Measurements from ENCODE around the gene ABLIM2.
A peak's percentile ranks its signal among the peaks of the same experiment; 100 is the strongest.

Gene ABLIM2

DNA sequence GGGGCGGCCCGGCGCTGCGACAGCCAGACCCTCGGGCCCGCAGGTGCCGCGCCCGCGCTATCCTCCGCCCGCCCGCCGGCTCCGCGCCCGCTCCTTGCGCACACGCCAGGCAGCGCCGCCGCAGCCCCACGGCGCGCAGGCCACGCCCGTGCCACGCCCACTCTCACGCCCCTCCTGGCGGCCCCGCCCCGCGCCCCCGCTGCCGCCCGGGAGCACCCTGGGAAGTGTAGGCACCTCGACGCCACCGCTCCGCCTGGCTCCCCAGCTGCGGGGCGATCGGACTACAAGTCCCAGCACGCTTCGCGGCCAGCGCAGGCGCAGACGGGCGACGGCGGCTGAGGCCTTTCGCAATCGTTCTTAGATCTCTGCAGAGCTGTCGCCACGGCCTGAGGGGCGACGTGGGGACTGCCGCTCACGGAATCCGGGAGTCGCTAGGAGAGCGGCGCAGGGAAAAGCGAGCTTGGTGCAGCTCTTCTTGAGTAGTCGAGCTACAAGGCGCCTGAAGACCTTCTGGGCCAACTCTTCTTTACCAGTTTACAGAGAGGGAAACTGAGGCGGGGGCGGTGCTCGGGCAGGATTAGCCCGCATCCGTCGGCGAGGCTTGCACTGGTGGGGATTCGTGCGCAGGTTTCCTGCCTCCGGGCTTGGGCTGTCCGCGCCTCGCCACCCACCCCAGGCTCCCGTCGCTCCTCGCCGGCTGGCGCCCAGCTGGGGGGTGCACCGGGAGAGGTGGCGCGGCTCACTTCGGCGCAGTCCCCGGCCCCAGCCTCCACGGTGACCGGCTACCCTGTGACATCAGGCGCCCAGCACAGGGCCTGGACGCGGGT is at the start of gene ABLIM2:
Gene ABLIM2, minus strand, starts transcription at position 104 of the 827 bp plus-strand sequence. CDS start 124 bp downstream, outside the sequence.
- DNase-seq, result peak; percentile 95

- DNase-seq, result no peak
Measured at GRCh38 chr4:8207314-8207713, 48.7 kb upstream of the ABLIM2 start.

DNA sequence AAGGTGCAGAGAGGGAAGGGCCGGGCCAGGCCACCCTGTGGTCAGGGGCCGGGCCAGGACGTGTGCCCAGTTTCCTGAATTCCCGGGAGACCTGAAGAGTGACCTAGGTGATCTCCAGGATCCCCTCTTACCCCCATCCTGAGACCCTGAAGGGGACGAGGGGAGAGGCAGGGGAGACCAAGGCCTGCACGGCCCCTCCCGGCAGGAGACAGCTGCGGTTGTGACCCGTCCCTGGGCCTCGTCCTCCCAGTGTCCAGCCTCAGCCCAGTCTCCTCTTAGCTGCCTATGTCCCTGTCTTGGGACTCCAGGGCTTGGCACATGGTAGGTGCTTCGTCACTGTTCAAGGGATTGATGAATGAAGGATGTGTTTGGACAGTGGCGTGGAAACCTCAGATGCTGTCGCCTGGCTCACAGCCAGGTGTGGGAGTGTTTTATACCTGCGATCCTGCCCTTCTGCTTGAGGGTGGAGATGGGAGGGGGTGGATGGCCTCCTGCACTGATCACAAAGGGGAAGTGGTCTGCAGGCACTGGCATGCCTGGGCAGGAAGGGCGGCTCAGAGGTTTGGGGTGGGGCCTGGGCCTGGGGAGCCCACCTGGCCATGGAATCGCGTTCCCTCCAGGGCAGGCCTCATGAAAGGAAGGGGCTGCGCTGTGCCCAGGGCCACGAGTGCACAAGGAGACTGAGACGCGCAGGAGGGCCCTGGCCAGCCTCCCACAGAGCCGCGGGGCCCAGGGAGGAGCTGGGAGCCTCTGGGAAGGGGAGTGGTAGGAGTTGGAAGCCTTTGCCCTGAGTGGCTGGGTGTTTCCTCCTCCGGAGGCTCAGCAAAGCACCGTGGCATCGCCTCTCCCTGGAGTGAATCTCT is 47.4 kb upstream of the ABLIM2 start:
- no peak for DNase-seq

GRCh38 chr4:8205241-8205707 is 46.7 kb upstream of the ABLIM2 start:
- no peak for DNase-seq

- no peak for DNase-seq
Measured at GRCh38 chr4:8204576-8205227, 46.1 kb upstream of the ABLIM2 start.

- DNase-seq, result no peak
Measured at GRCh38 chr4:8203817-8204216, 45.2 kb upstream of the ABLIM2 start.

DNA sequence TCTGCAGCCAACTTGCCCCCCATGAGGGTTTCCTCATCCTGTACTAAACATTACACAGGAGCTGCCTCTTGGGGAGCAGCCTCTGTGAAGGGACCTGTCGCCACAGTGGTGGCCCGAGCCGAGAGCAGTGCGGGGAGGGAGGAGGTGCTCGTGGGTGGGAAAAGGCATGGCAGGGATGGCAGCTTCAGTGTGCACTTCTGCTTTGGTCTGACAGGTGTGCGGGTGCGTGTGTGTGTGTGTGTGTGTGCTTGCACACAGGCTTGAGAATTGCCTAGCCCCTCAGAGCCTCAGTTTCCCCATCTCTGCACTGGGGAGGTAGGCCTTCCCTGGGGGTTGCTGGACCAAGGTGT is 44.4 kb upstream of the ABLIM2 start:
- DNase-seq, result no peak

DNA sequence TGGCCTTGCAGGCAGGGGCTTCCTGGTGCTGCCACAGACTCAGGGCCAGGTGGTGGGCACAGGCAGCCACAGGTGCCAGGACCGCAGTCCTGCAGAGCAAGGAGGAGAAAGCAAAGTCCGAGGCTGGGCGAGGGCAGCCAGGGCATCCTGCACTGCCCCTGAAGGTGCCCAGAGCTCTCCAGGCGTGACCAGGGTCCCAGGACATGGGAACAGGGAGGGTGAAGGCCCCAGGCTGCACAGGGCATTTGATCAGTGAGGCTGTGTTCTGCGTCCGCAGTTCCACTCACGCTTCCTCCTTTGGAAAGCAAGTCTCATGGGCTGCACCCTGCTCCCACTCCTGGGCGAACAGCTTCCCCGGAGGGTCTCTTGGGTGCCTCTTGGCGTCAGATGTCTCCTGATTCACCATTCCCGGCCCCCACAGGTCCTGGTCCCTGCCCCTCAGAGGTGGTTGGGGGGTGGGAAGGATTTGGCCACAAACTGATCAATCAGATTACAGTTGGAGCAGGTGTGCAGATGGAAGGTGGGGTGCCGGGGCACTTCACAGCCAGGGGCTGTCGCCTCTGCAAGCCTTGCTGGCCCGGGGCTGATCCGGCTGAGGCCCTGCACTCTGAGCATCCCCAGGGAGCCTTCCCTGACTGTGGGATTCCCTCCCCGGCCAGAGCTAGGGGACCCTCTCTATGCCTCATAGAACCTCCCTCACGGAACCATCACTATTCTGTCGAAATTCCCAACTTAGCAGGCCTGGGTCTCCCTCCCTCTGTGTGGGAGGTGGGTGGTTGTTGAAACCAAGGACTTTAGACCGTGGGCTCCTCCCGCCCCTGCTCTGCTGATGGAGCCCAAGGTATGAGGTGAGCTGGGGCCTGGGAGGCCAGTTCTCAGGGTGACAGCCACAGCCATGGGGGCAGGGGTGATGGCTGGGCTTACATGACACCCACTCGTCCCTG is 43.8 kb upstream of the ABLIM2 start:
- DNase-seq, result no peak

DNA sequence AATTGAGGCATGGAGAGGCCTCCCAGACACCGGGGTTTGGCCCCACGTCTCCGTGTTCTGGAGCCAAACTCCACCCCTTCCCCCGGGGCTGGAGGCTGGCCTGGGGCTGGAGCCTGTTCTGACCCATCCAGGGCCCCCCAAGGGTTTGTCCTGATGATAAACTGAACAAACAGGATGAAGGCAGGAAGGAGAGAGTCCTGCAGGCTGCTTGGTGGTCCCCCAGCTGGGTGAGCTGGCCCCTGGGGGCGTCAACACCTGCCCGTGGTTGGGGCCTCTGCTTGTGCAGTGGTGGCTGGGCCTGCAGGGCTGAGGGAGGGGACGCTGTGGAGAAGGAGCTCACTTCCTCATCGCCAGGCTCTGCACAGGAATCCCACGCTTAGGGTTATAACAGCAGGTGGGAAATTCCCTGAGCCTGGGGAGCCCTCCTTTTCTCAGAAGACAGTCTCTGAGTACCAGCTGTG is 42.7 kb upstream of the ABLIM2 start:
- DNase-seq, result no peak

DNA sequence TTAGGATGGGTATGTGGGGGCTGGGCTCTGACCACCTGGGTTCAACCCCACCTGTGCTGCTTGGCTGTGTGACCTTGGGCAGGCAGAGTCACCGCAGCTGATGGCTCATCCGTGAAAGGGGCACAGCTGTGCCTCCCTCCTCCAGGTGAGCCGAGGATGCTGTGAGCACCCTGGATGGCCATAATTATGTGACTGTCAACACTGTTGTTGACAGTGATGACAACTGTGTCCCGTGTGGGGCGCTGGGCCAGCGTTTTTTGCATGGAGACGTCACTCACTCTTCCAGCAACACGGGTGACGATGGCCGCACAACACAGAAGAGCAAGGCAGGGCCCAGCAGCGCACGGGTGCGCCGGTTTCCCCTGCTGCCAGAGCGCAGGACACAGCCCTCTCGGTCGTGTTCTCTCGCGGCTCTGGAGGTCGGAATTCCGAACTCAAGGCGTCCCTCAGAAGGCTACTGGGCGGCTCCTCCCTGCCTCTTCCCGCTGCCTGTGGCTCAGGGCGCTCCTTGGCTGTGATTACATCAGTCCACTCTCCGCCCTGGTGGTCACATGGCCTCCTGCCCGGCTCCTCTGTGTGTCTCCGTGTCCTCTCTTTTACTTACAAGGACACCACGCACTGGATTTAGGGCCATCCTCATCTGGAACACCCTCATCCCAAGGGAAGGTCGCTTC is 41.8 kb upstream of the ABLIM2 start:
- no peak for DNase-seq

- no peak for DNase-seq
Measured at GRCh38 chr4:8199594-8200301, 41.1 kb upstream of the ABLIM2 start.

DNA sequence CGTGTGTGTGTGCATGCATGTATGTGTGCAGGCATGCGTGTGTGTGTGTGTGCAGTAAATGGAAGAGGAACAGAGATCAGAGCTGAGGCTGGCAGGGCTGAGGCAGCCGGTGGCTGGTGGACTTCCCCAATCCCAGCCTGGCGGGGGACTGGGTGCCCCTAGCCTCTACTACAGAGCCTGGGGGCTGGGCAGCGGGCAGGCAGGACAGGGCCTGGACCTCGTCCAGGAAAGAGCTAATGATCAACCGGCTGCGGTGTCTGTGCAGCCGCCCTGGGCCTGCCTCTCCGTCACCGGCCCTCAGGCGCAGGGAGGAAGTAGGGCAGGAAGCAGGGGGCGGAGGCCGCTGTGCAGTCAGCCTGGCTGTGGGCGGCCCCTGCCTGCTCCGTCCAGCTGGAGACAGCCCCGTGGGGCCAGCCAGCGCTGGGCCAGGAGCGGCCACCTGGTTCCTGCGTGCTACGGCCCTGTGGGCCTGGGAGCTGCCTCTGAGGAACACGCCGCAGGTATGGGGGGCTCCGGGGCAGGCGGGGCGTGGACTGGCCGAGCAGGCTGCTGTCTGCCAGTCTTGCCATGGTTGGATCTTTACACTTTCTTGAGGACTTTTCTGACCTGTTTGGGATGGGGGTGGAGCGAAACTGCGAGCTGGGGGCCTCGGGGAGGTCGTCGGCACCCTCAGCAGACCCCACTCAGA is 40.4 kb upstream of the ABLIM2 start, which contains the start of gene SH3TC1:
Gene SH3TC1, plus strand, starts transcription at position 385 of the 688 bp plus-strand sequence. CDS start 5,905 bp downstream, outside the sequence.
- DNase-seq, result no peak

GRCh38 chr4:8198206-8198905 is 39.7 kb upstream of the ABLIM2 start:
- no peak for DNase-seq

- DNase-seq, result no peak
Measured at GRCh38 chr4:8197521-8197920, 38.9 kb upstream of the ABLIM2 start.

GRCh38 chr4:8195841-8196458 is 37.3 kb upstream of the ABLIM2 start:
- no peak for DNase-seq

GRCh38 chr4:8195431-8195830 is 36.8 kb upstream of the ABLIM2 start:
- DNase-seq, result no peak

DNA sequence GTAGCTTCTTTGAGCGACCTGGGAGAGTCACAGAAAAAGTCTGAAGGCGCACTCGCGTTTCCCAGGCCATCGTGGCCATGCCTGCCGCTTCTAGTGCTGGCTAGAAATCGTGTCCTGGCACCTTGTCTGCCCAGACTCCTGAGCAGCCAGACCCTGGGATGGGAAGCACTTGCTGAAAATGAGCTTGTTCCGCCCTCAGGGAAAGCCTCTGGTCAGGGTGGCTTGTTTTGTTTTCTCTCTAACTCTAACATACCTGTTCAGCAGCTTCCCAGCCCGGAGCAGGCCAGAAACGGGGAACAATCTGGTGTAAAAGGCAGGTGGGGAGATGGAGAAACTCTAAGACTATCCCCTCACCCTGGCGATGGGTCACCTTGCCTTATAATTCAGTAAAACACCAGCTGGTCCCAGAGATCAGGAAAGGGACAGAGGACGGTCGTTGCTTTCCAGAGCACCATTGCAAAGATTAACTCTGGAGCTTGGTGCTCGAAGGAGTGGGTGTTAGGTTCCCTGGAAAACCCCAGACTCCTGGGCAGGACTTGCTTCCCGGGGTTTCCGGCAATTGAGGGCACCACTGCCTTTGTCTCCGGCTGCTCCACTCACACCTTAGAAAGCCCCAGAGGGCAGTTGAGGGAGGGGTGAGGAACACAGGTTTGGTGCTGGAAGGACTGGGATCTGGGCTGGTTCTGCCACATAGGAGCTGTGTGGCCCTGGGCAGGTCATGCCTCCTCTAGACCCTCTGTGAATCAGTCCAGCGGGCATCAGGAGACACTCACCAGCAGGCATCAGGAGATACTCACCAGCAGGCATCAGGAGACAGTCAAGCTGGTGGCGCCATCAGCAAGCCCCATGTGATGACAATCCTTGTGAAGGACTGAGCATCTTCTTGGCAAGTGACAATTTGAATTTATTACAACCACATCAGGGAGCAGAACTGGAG is 36.0 kb upstream of the ABLIM2 start:
- no peak for DNase-seq

Data from NCI-H526 treated with DMSO at 0.1 percent for 48 hours (cell line).